Measurements from ENCODE around the gene RPL29. TPM values are rescaled to one million over a fixed set of nuclear protein-coding genes. Genes with fewer than 3 reads are reported as not detected.

The RPL29 gene
- total RNA-seq, 1 donor from 2014 or later: 1,884 TPM

- DNase-seq (no peak), ATAC-seq (ENCODE audit: low read depth) (no peak)
- H3K27me3 Mint-ChIP-seq: peaks cover 2% of the 10 kb centered on the region
- TF ChIP-seq CTCF (IDR thresholded peaks at IDR 0.05): no peak
- CTCF ChIA-PET: no interaction called here
- no peak overlapping the region for H3K27ac Mint-ChIP-seq
- intact Hi-C loops (cut with micrococcal nuclease): no loop called here
- POLR2A ChIA-PET: no interaction called here
- no peak overlapping the region for H3K4me3 Mint-ChIP-seq
- no peaks in the 10 kb centered on the region for H3K9me3 Mint-ChIP-seq
- no peaks in the 10 kb centered on the region for H3K4me1 Mint-ChIP-seq
- no peaks in the 10 kb centered on the region for H3K36me3 Mint-ChIP-seq (ENCODE audit: low read depth)
Measured at GRCh38 chr3:52013802-52014598, 18.3 kb upstream of the RPL29 start.

- ATAC-seq (ENCODE audit: low read depth): no peak
- intact Hi-C loops (cut with micrococcal nuclease): no loop called here
- DNase-seq: no peak
- Mint-ChIP-seq H3K4me1 (no peaks in the 10 kb centered on the region), H3K27ac (no peak overlapping the region), H3K4me3 (no peak overlapping the region), H3K36me3 (ENCODE audit: low read depth) (no peaks in the 10 kb centered on the region), H3K27me3 (peaks cover 2% of the 10 kb centered on the region), H3K9me3 (no peaks in the 10 kb centered on the region)
- no peak for TF ChIP-seq CTCF (IDR thresholded peaks at IDR 0.05)
- POLR2A ChIA-PET: no interaction called here
- CTCF ChIA-PET: no interaction called here
Measured at GRCh38 chr3:52012699-52013098, 17.0 kb upstream of the RPL29 start.

- ChIA-PET CTCF (no interaction called here), POLR2A (no interaction called here)
- Mint-ChIP-seq H3K27ac (no peak overlapping the region), H3K4me1 (no peaks in the 10 kb centered on the region), H3K36me3 (ENCODE audit: low read depth) (no peaks in the 10 kb centered on the region), H3K4me3 (no peak overlapping the region), H3K9me3 (no peaks in the 10 kb centered on the region), H3K27me3 (no peaks in the 10 kb centered on the region)
- DNase-seq: no peak
- ATAC-seq (ENCODE audit: low read depth): no peak
- no peak for TF ChIP-seq CTCF (IDR thresholded peaks at IDR 0.05)
- intact Hi-C loops (cut with micrococcal nuclease): no loop called here
Measured at GRCh38 chr3:52010431-52010830, 14.7 kb upstream of the RPL29 start.

- POLR2A ChIA-PET: no interaction called here
- peaks cover 2% of the 10 kb centered on the region for H3K27me3 Mint-ChIP-seq
- no peak overlapping the region for H3K27ac Mint-ChIP-seq
Measured at GRCh38 chr3:52007291-52007690, 11.6 kb upstream of the RPL29 start.

GRCh38 chr3:52006820-52007133 lies 11.1 kb upstream of the RPL29 start:
- no peak overlapping the region for H3K4me3 Mint-ChIP-seq
- ChIA-PET POLR2A (no interaction called here), CTCF (no interaction called here)
- no peak for ATAC-seq (ENCODE audit: low read depth)
- H3K9me3 Mint-ChIP-seq: no peaks in the 10 kb centered on the region
- intact Hi-C loops (cut with micrococcal nuclease): no loop called here
- peaks cover 2% of the 10 kb centered on the region for H3K27me3 Mint-ChIP-seq
- no peaks in the 10 kb centered on the region for H3K36me3 Mint-ChIP-seq (ENCODE audit: low read depth)
- DNase-seq: no peak
- no peak overlapping the region for H3K27ac Mint-ChIP-seq
- no peaks in the 10 kb centered on the region for H3K4me1 Mint-ChIP-seq
- TF ChIP-seq CTCF (IDR thresholded peaks at IDR 0.05): no peak

More at GRCh38 chr3:52007291-52007690, 11.6 kb upstream of the RPL29 start:
- CTCF ChIA-PET: no interaction called here
- DNase-seq: no peak
- intact Hi-C loops (cut with micrococcal nuclease): no loop called here
- Mint-ChIP-seq H3K36me3 (ENCODE audit: low read depth) (no peaks in the 10 kb centered on the region), H3K9me3 (no peaks in the 10 kb centered on the region), H3K4me3 (no peak overlapping the region), H3K4me1 (no peaks in the 10 kb centered on the region)
- no peak for TF ChIP-seq CTCF (IDR thresholded peaks at IDR 0.05)
- no peak for ATAC-seq (ENCODE audit: low read depth)

All from activated B cell treated with CpG ODN at 0.5 μM for 24 hours (primary cell).